ENCODE data around the gene FHDC1. TPM values are rescaled to one million over a fixed set of nuclear protein-coding genes. Genes with fewer than 3 reads are reported as not detected.

FHDC1 gene
- total RNA-seq, 4 donors from 2014 or later, result 0.29 to 0.52 (median 0.45) TPM

DNA sequence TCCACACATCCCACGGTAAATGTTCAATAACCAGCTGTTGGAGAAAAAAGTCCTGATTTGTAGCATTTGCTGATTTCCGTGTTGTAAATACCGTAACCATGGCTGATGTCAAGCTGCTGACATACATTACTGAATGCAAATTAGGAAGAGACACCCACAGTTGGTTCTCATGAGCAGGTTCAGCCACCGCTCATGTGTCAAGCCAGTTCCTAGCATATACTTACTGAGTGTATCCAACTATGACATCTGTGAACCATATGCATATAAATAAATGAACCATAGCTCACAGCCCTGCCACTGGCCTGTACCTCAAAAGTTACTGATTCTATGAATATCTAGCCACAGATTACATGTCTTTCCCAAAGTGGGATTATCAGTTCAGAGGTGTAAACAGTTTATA lies 29.5 kb downstream of the FHDC1 start:
- H3K4me1 ChIP-seq, result no peaks in the 10 kb centered on the region
- no peaks in the 10 kb centered on the region for H3K36me3 ChIP-seq
- DNase-seq (no peak), ATAC-seq (no peak)
- no peak overlapping the region for H3K27ac ChIP-seq
- no peak for TF ChIP-seq POLR2A (IDR thresholded peaks at IDR 0.05)
- TF ChIP-seq, protein P1, sequence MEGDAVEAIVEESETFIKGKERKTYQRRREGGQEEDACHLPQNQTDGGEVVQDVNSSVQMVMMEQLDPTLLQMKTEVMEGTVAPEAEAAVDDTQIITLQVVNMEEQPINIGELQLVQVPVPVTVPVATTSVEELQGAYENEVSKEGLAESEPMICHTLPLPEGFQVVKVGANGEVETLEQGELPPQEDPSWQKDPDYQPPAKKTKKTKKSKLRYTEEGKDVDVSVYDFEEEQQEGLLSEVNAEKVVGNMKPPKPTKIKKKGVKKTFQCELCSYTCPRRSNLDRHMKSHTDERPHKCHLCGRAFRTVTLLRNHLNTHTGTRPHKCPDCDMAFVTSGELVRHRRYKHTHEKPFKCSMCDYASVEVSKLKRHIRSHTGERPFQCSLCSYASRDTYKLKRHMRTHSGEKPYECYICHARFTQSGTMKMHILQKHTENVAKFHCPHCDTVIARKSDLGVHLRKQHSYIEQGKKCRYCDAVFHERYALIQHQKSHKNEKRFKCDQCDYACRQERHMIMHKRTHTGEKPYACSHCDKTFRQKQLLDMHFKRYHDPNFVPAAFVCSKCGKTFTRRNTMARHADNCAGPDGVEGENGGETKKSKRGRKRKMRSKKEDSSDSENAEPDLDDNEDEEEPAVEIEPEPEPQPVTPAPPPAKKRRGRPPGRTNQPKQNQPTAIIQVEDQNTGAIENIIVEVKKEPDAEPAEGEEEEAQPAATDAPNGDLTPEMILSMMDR (IDR thresholded peaks at IDR 0.05 in 4 of 5, conservative IDR thresholded peaks at IDR 0.05 in 1 of 5), result no peak
- in situ Hi-C loops (cut with MboI; ENCODE audit: low sequenced_read_pairs in 4 of 4), result no loop called here
- H3K9me3 ChIP-seq, result no peaks in the 10 kb centered on the region
- H3K27me3 ChIP-seq, result no peaks in the 10 kb centered on the region
- no peak overlapping the region for H3K4me3 ChIP-seq
- intact Hi-C loops (cut with DNase I; ENCODE audit: low total_unique reads), result no loop called here

DNA sequence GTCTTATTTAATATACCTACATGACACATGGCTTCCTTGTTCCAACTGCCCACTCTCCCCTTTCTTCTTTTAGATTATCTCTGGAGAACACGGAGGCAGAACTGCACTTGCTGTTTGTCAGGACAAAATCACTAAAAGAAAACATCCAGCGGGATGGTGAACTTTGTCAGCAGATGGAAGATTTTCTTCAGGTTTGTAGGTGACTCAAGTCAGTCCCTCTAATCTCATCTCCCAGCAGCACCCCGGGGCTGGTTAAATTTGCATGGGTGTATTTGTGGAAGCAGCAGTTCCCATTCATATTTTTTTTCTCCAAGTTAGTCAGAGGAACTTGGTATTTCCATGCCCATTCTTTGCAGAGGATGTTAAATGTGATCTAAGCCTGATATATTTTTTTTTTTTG lies 31.8 kb downstream of the FHDC1 start:
- H3K27ac ChIP-seq, result no peak overlapping the region
- H3K9me3 ChIP-seq, result no peaks in the 10 kb centered on the region
- no peak overlapping the region for H3K4me3 ChIP-seq
- ATAC-seq (no peak), DNase-seq (no peak)
- no peak for TF ChIP-seq POLR2A (IDR thresholded peaks at IDR 0.05)
- TF ChIP-seq, protein P1 (IDR thresholded peaks at IDR 0.05 in 4 of 5, conservative IDR thresholded peaks at IDR 0.05 in 1 of 5), result no peak
- no peaks in the 10 kb centered on the region for H3K4me1 ChIP-seq
- no peaks in the 10 kb centered on the region for H3K36me3 ChIP-seq
- no peaks in the 10 kb centered on the region for H3K27me3 ChIP-seq
- in situ Hi-C loops (cut with MboI; ENCODE audit: low sequenced_read_pairs in 4 of 4) (no loop called here), intact Hi-C loops (cut with DNase I; ENCODE audit: low total_unique reads) (no loop called here)

DNA sequence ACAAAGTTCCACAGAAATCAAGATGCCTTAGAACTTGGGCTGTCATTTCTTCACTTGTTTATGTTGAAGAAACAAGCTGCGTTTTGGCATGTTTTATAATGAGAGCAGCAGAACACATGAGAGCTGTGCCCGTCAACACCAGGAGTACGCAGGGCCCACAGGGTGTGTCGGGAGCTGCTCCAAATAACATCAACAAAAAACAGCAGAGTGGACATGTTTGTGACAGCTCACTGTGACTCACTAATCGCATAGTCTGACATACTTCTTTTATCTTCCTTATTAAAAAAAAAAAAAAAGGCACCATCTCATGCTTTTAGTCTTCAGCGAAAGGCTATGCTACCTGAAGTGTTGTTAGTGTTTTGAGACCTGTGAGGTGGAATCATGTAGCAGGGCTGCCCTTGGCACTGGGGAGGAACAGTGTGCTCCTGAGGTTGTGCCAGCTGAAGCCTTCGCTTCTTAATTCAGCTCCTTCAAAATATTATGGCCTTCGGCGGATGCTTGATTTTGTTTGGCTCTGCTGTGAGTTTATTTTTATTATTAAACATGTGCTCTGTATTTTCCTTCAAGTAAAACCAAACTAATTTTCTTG lies 32.8 kb downstream of the FHDC1 start:
- H3K36me3 ChIP-seq, result no peaks in the 10 kb centered on the region
- DNase-seq (no peak), ATAC-seq (peak in 1 of 2 donors; percentile 82)
- TF ChIP-seq, protein P1 (IDR thresholded peaks at IDR 0.05 in 4 of 5, conservative IDR thresholded peaks at IDR 0.05 in 1 of 5), result no peak
- no peak for TF ChIP-seq POLR2A (IDR thresholded peaks at IDR 0.05)
- no peak overlapping the region for H3K4me3 ChIP-seq
- intact Hi-C loops (cut with DNase I; ENCODE audit: low total_unique reads) (no loop called here), in situ Hi-C loops (cut with MboI; ENCODE audit: low sequenced_read_pairs in 4 of 4) (no loop called here)
- no peaks in the 10 kb centered on the region for H3K4me1 ChIP-seq
- H3K27me3 ChIP-seq, result no peaks in the 10 kb centered on the region
- H3K27ac ChIP-seq, result peak overlapping the region in 1 of 4 donors; percentile 55
- no peaks in the 10 kb centered on the region for H3K9me3 ChIP-seq

DNA sequence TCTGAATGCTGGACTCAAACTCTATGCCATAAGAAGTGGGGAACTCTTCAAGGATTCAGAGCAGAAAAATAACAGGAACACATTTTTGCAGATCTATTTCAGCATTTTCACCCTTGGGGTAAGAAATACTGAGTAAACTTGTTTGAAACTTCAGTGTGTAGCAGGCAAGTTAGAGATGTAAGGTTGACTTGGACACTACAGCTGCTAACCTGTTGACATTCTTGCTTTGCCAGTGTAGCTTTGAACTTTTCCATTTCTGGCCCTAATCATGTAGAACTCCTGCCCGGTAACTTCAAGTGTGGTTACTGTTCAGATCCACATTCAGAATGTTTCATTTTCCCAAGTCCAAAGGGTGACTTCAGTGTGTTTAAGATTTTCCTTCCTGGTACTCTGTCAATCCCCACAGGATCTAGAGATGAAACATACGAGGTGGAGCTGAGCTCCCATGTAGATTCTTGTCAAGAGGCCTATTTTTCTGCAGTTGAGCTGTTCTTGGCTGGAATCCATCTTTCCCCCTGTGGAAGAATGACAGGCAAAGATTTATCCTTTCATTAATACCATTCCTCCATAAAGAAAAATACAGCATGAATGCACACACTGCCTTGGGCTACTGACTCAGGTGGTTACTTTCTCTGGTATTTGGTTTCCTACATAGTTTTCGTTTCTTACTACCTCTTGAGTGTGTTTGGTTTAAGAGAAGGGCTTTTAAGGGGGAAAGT lies 34.1 kb downstream of the FHDC1 start:
- H3K9me3 ChIP-seq, result no peaks in the 10 kb centered on the region
- TF ChIP-seq, protein P1 (IDR thresholded peaks at IDR 0.05 in 4 of 5, conservative IDR thresholded peaks at IDR 0.05 in 1 of 5), result no peak
- TF ChIP-seq POLR2A (IDR thresholded peaks at IDR 0.05), result no peak
- H3K4me1 ChIP-seq, result no peaks in the 10 kb centered on the region
- no peak overlapping the region for H3K4me3 ChIP-seq
- intact Hi-C loops (cut with DNase I; ENCODE audit: low total_unique reads) (no loop called here), in situ Hi-C loops (cut with MboI; ENCODE audit: low sequenced_read_pairs in 4 of 4) (no loop called here)
- no peak overlapping the region for H3K27ac ChIP-seq
- no peaks in the 10 kb centered on the region for H3K27me3 ChIP-seq
- no peaks in the 10 kb centered on the region for H3K36me3 ChIP-seq
- ATAC-seq (no peak), DNase-seq (no peak)

Data from gastrocnemius medialis (tissue), 4 donors.